Measurements from ENCODE around the gene PRKAG1.

DNA sequence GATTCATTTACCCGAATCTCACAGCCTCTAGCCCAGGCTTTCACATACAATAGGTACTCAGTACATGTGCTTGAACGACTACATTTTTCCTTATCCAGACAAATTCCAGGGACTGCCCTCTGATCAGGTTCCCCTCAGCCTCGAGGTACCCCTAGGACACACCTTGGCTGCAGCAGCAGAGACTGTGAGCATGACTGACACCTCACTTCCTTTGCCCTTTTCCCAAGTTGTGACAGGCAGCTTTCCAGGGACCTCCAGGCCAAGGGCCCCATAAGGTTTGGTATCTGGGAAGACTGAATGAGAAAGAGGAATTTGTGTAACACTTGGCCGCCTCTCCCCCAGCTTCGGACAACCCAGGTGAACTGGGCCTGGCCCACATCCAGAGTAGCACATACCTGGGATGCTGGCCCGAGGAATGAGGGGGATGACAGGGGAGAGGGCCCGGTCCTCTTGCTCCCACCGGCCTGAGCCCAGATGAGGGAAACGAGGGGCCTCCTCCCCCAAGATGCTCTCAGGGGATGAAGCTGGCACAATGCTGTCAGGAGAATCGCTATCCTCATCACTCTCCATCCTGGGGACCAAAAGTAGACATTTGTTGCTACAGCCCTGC, 10.2 kb upstream of the PRKAG1 start:
- TF ChIP-seq, protein P1, sequence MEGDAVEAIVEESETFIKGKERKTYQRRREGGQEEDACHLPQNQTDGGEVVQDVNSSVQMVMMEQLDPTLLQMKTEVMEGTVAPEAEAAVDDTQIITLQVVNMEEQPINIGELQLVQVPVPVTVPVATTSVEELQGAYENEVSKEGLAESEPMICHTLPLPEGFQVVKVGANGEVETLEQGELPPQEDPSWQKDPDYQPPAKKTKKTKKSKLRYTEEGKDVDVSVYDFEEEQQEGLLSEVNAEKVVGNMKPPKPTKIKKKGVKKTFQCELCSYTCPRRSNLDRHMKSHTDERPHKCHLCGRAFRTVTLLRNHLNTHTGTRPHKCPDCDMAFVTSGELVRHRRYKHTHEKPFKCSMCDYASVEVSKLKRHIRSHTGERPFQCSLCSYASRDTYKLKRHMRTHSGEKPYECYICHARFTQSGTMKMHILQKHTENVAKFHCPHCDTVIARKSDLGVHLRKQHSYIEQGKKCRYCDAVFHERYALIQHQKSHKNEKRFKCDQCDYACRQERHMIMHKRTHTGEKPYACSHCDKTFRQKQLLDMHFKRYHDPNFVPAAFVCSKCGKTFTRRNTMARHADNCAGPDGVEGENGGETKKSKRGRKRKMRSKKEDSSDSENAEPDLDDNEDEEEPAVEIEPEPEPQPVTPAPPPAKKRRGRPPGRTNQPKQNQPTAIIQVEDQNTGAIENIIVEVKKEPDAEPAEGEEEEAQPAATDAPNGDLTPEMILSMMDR (IDR thresholded peaks at IDR 0.05) = no peak
- TF ChIP-seq POLR2A (IDR thresholded peaks at IDR 0.05) = no peak

All from adrenal gland (tissue), 5 donors.